LNCaP clone FGC (cell line): ENCODE measurements around the gene CLK1.

Experiments
- DNase-seq: peaks from one replicate; pipeline ENCODE4 v3.0.0-alpha.2; 2011; ENCODE audit warnings: low read depth
- H3K4me3 ChIP-seq: 2 replicates; pipeline ENCODE4 v1.5.1; 2011; ENCODE audit warnings: mild to moderate bottlenecking, low read depth, low read length, control low read depth
- CTCF ChIP-seq: IDR thresholded peaks from 2 replicates; pipeline ENCODE4 v1.5.1; 2012; ENCODE audit warnings: mild to moderate bottlenecking; ENCODE audit not compliant: control insufficient read depth, insufficient read depth; ENCODE audit errors: extremely low read depth

The CLK1 gene

GRCh38 chr2:200843993-200844948, 20.2 kb downstream of the CLK1 start:
- no peak overlapping the region for H3K4me3 ChIP-seq
- no peak for DNase-seq
- no peak for TF ChIP-seq CTCF

GRCh38 chr2:200839513-200839912, 24.9 kb downstream of the CLK1 start:
- TF ChIP-seq CTCF, result no peak
- DNase-seq, result no peak
- H3K4me3 ChIP-seq, result no peak overlapping the region

- no peak for TF ChIP-seq CTCF
- no peak overlapping the region for H3K4me3 ChIP-seq
- DNase-seq, result no peak
Measured at GRCh38 chr2:200834701-200835100, 29.8 kb downstream of the CLK1 start.

GRCh38 chr2:200829258-200829655, 35.2 kb downstream of the CLK1 start:
- H3K4me3 ChIP-seq, result no peak overlapping the region
- no peak for TF ChIP-seq CTCF
- no peak for DNase-seq

GRCh38 chr2:200828572-200829257, 35.7 kb downstream of the CLK1 start:
- no peak for TF ChIP-seq CTCF
- no peak for DNase-seq
- H3K4me3 ChIP-seq, result no peak overlapping the region

GRCh38 chr2:200828104-200828503, 36.4 kb downstream of the CLK1 start:
- H3K4me3 ChIP-seq, result no peak overlapping the region
- no peak for TF ChIP-seq CTCF

More at GRCh38 chr2:200828104-200828503, 36.4 kb downstream of the CLK1 start:
- no peak for DNase-seq
